Neuronal stem cell (in vitro differentiated cells): Measurements from ENCODE around the gene ZNF346.

Source experiments
- DNase-seq: peaks from one replicate; pipeline ENCODE4 v3.0.0-alpha.2; 2013; ENCODE audit warnings: low spot score
- H2AFZ ChIP-seq: one replicate; pipeline ENCODE4 v1.6.1; 2013; ENCODE audit warnings: mild to moderate bottlenecking, low read length, inconsistent platforms
- H2AK5ac ChIP-seq: 2 replicates; pipeline ENCODE4 v1.6.1; 2013; ENCODE audit warnings: low read depth, mild to moderate bottlenecking, inconsistent platforms, low read length, moderate library complexity, mixed read lengths
- H2BK120ac ChIP-seq: 2 replicates; pipeline ENCODE4 v1.6.1; 2013; ENCODE audit warnings: low read depth, mild to moderate bottlenecking, inconsistent platforms, low read length, moderate library complexity, mixed read lengths
- H2BK12ac ChIP-seq: one replicate; pipeline ENCODE4 v1.6.1; 2013; ENCODE audit warnings: low read length, inconsistent platforms
- H2BK15ac ChIP-seq: 2 replicates; pipeline ENCODE4 v1.6.1; 2013; ENCODE audit warnings: mild to moderate bottlenecking, low read length, inconsistent platforms, mixed read lengths
- H2BK5ac ChIP-seq: one replicate; pipeline ENCODE4 v1.6.1; 2013; ENCODE audit warnings: inconsistent platforms, mild to moderate bottlenecking, low read length, moderate library complexity
- H3K14ac ChIP-seq: one replicate; pipeline ENCODE4 v1.6.1; 2013; ENCODE audit warnings: low read length, inconsistent platforms
- H3K18ac ChIP-seq: 2 replicates; pipeline ENCODE4 v1.6.1; 2013; ENCODE audit warnings: low read length, inconsistent platforms
- H3K23ac ChIP-seq: 2 replicates; pipeline ENCODE4 v1.6.1; 2013; ENCODE audit warnings: low read depth, mild to moderate bottlenecking, mixed read lengths, low read length, inconsistent platforms; ENCODE audit not compliant: poor library complexity
- H3K27ac ChIP-seq: replicated peaks from 3 replicates; pipeline ENCODE4 v1.5.1; 2013; ENCODE audit warnings: low read length, inconsistent platforms
- H3K27me3 ChIP-seq, 3 experiments: 2 replicates each; pipeline ENCODE4 v1.6.1; 2013; ENCODE audit warnings: low read length in 3 of 3, mild to moderate bottlenecking in 2 of 3, inconsistent platforms in 1 of 3, low read depth in 1 of 3, mixed read lengths in 1 of 3, moderate library complexity in 1 of 3; ENCODE audit not compliant: control insufficient read depth in 3 of 3, insufficient read depth in 3 of 3
- H3K36me3 ChIP-seq, 2 donors: replicated peaks in 1 of 2; 2 replicates each; pipeline ENCODE4 v1.6.1; 2013; ENCODE audit warnings: low read length in 2 of 2; ENCODE audit not compliant: control insufficient read depth in 2 of 2, insufficient read depth in 2 of 2
- H3K4ac ChIP-seq: 2 replicates; pipeline ENCODE4 v1.6.1; 2013; ENCODE audit warnings: inconsistent platforms, mild to moderate bottlenecking, low read length, moderate library complexity
- H3K4me1 ChIP-seq, 2 donors: 1 replicate in 1 of 2; 2 replicates in 1 of 2; pipeline ENCODE4 v1.6.1; 2013; ENCODE audit warnings: low read length in 2 of 2, low read depth in 1 of 2; ENCODE audit not compliant: control insufficient read depth in 2 of 2, insufficient read depth in 1 of 2
- H3K4me2 ChIP-seq: one replicate; pipeline ENCODE4 v1.6.1; 2013; ENCODE audit warnings: mild to moderate bottlenecking, low read length, inconsistent platforms; ENCODE audit not compliant: insufficient read depth, poor library complexity, severe bottlenecking
- H3K4me3 ChIP-seq, 2 donors: 2 replicates each; pipeline ENCODE4 v1.5.1; 2013; ENCODE audit warnings: low read length in 2 of 2, mild to moderate bottlenecking in 2 of 2, inconsistent platforms in 1 of 2, moderate library complexity in 1 of 2
- H3K79me1 ChIP-seq: one replicate; pipeline ENCODE4 v1.6.1; 2013; ENCODE audit warnings: low read depth, mild to moderate bottlenecking, inconsistent platforms, low read length, moderate library complexity
- H3K9ac ChIP-seq: one replicate; pipeline ENCODE4 v1.6.1; 2013; ENCODE audit warnings: mild to moderate bottlenecking, low read depth, low read length, inconsistent platforms; ENCODE audit not compliant: poor library complexity
- H3K9me3 ChIP-seq, 2 donors: replicated peaks in 1 of 2; 2 replicates each; pipeline versions ENCODE3 to v1.6.1; 2013; ENCODE audit warnings: low read length in 2 of 2, mild to moderate bottlenecking in 2 of 2, inconsistent platforms in 1 of 2, low read depth in 1 of 2, mixed read lengths in 1 of 2, moderate library complexity in 1 of 2; ENCODE audit not compliant: control insufficient read depth in 2 of 2, insufficient read depth in 1 of 2
- H4K8ac ChIP-seq: one replicate; pipeline ENCODE4 v1.6.1; 2013; ENCODE audit warnings: low read depth, mild to moderate bottlenecking, inconsistent platforms, low read length, moderate library complexity
- H4K91ac ChIP-seq: one replicate; pipeline ENCODE4 v1.6.1; 2013; ENCODE audit warnings: low read length, low read depth, mild to moderate bottlenecking, inconsistent platforms; ENCODE audit not compliant: poor library complexity
- WGBS, 2 donors: extraction: QIAGEN DNeasy Blood & Tissue Kit; methylation state at CpG; one replicate each; pipeline ENCODE4 v1.1.7; 2013; ENCODE audit warnings: missing lambda C conversion rate in 2 of 2, mixed read lengths in 1 of 2; ENCODE audit not compliant: insufficient read length in 2 of 2, insufficient replicate concordance in 1 of 2; ENCODE audit errors: extremely low coverage in 2 of 2; 5-methylcytosine and 5-hydroxymethylcytosine counted together

ZNF346 gene

GRCh38 chr5:177099422-177100093 lies 77.1 kb downstream of the ZNF346 start:
- no CpG with 5 or more reads among the region's 13 CpGs for WGBS, 2 donors
- H3K14ac ChIP-seq: no peak overlapping the region
- no peak overlapping the region for H2BK12ac ChIP-seq
- no peak for DNase-seq
- no peak overlapping the region for H2BK120ac ChIP-seq
- peaks cover 5 to 9% of the 10 kb centered on the region in 2 donors for H3K4me1 ChIP-seq
- peak overlapping the region; percentile 63 for H2AK5ac ChIP-seq
- H4K8ac ChIP-seq: no peak overlapping the region
- no peak overlapping the region for H3K23ac ChIP-seq
- H3K4ac ChIP-seq: no peak overlapping the region
- no peak overlapping the region for H2BK5ac ChIP-seq
- H3K9ac ChIP-seq: no peak overlapping the region
- H3K4me3 ChIP-seq: peak overlapping the region in 1 of 2 donors; percentile 5
- H2AFZ ChIP-seq: no peak overlapping the region
- peaks cover 0 to 29% (median 0%) of the 10 kb centered on the region in 3 experiments for H3K27me3 ChIP-seq
- peaks cover 0 to 6% of the 10 kb centered on the region in 2 donors for H3K36me3 ChIP-seq
- no peak overlapping the region for H3K27ac ChIP-seq
- peak overlapping the region; percentile 9 for H2BK15ac ChIP-seq
- H3K4me2 ChIP-seq: no peak overlapping the region
- peaks cover 3% of the 10 kb centered on the region for H3K79me1 ChIP-seq
- H3K18ac ChIP-seq: peak overlapping the region; percentile 35
- no peak overlapping the region for H4K91ac ChIP-seq
- H3K9me3 ChIP-seq: no peaks in the 10 kb centered on the region

GRCh38 chr5:177100714-177101121 lies 78.2 kb downstream of the ZNF346 start:
- Histone ChIP-seq H3K36me3 (peaks cover 0 to 6% of the 10 kb centered on the region in 2 donors), H3K27ac (no peak overlapping the region), H2AFZ (no peak overlapping the region), H3K23ac (peak overlapping the region; percentile 43), H4K8ac (no peak overlapping the region), H3K18ac (peak overlapping the region; percentile 38), H3K27me3 (peaks cover 0 to 26% (median 0%) of the 10 kb centered on the region in 3 experiments), H2BK15ac (no peak overlapping the region), H2AK5ac (peak overlapping the region; percentile 52), H3K9me3 (no peaks in the 10 kb centered on the region), H2BK5ac (peak overlapping the region; percentile 13), H3K79me1 (peaks cover 3% of the 10 kb centered on the region), H2BK120ac (no peak overlapping the region), H3K4ac (peak overlapping the region; percentile 11), H2BK12ac (no peak overlapping the region), H3K4me1 (peaks cover 3% of the 10 kb centered on the region in 2 donors), H3K9ac (no peak overlapping the region), H3K14ac (no peak overlapping the region), H3K4me2 (no peak overlapping the region), H3K4me3 (no peak overlapping the region), H4K91ac (no peak overlapping the region)
- WGBS, 2 donors: no CpG with 5 or more reads among the region's 6 CpGs
- no peak for DNase-seq

- H2BK15ac ChIP-seq: no peak overlapping the region
- no peaks in the 10 kb centered on the region for H3K36me3 ChIP-seq
- no peak overlapping the region for H3K4me2 ChIP-seq
- H3K23ac ChIP-seq: no peak overlapping the region
- H2BK120ac ChIP-seq: no peak overlapping the region
- H3K9me3 ChIP-seq: no peaks in the 10 kb centered on the region
- H3K4ac ChIP-seq: no peak overlapping the region
- H3K9ac ChIP-seq: no peak overlapping the region
- H3K18ac ChIP-seq: peak overlapping the region; percentile 72
- H2BK12ac ChIP-seq: peak overlapping the region; percentile 4
- H4K8ac ChIP-seq: no peak overlapping the region
- H2AK5ac ChIP-seq: peak overlapping the region; percentile 56
- H2AFZ ChIP-seq: no peak overlapping the region
- no peak for DNase-seq
- H3K4me1 ChIP-seq: no peaks in the 10 kb centered on the region
- peaks cover 0 to 10% (median 0%) of the 10 kb centered on the region in 3 experiments for H3K27me3 ChIP-seq
- no peak overlapping the region for H2BK5ac ChIP-seq
- H3K4me3 ChIP-seq: no peak overlapping the region
- no peak overlapping the region for H4K91ac ChIP-seq
- H3K79me1 ChIP-seq: no peaks in the 10 kb centered on the region
- WGBS, 2 donors: no CpG with 5 or more reads among the region's 9 CpGs
- no peak overlapping the region for H3K27ac ChIP-seq
- H3K14ac ChIP-seq: peak overlapping the region; percentile 6
These were observed 81.2 kb downstream of the ZNF346 start for GRCh38 chr5:177103523-177104253.
